Fibroblast of mammary gland (primary cell): ENCODE measurements around the gene ARHGEF10L.
A peak's percentile ranks its signal among the peaks of the same experiment; 100 is the strongest.

ENCODE experiments used
- DNase-seq: peaks from one replicate; pipeline ENCODE4 v3.0.0-alpha.2; 2010; ENCODE audit warnings: low read depth
- H3K4me3 ChIP-seq: 2 replicates; pipeline ENCODE4 v1.5.1; 2011; ENCODE audit warnings: low read depth, mild to moderate bottlenecking, low read length, moderate library complexity; ENCODE audit not compliant: control insufficient read depth
- CTCF ChIP-seq: conservative IDR thresholded peaks from 2 replicates; pipeline ENCODE4 v1.5.1; 2011; ENCODE audit warnings: low read depth, low read length, inconsistent platforms; ENCODE audit not compliant: control insufficient read depth, insufficient read depth

Gene ARHGEF10L

GRCh38 chr1:17531682-17532487 lies 7.6 kb upstream of the ARHGEF10L start:
- H3K4me3 ChIP-seq = no peak overlapping the region
- peak; percentile 44 for DNase-seq
- TF ChIP-seq CTCF = no peak

GRCh38 chr1:17533201-17533600 lies 6.3 kb upstream of the ARHGEF10L start:
- no peak for DNase-seq
- no peak for TF ChIP-seq CTCF
- no peak overlapping the region for H3K4me3 ChIP-seq

- H3K4me3 ChIP-seq = no peak overlapping the region
- no peak for TF ChIP-seq CTCF
- DNase-seq = no peak
Observed at GRCh38 chr1:17535300-17535936, 4.1 kb upstream of the ARHGEF10L start.

GRCh38 chr1:17538010-17538409 lies 1.5 kb upstream of the ARHGEF10L start:
- H3K4me3 ChIP-seq = no peak overlapping the region
- TF ChIP-seq CTCF = no peak

GRCh38 chr1:17538428-17539117 lies 925 bp upstream of the ARHGEF10L start:
- no peak overlapping the region for H3K4me3 ChIP-seq
- no peak for DNase-seq
- no peak for TF ChIP-seq CTCF

More at GRCh38 chr1:17538010-17538409, 1.5 kb upstream of the ARHGEF10L start:
- DNase-seq = no peak

GRCh38 chr1:17539118-17539476 lies 401 bp upstream of the ARHGEF10L start:
- H3K4me3 ChIP-seq = peak overlapping the region; percentile 17
- no peak for DNase-seq
- no peak for TF ChIP-seq CTCF
